Natural killer cell (primary cell): ENCODE results near the gene SAG. TPM values are rescaled to one million over a fixed set of nuclear protein-coding genes. Genes with fewer than 3 reads are reported as not detected.
A peak's percentile ranks its signal among the peaks of the same experiment; 100 is the strongest.

ENCODE experiments used
- ATAC-seq, 3 donors: fragments of 150-1000 bp in 2 of 3; fragments of 200-7000 bp in 1 of 3; cut with Tn5 transposase; 1 replicate in 1 of 3; 2 replicates in 2 of 3; pipeline ENCODE4 v1.10.0; 2021; ENCODE audit warnings: mild to moderate bottlenecking in 2 of 3, moderate library complexity in 2 of 3
- DNase-seq, 2 donors: peaks; one replicate each; pipeline versions ENCODE4 v3.0.0 to v3.0.0-alpha.2; 2013 to 2021; ENCODE audit warnings: mixed read lengths in 1 of 2
- H3K27ac ChIP-seq: one replicate; pipeline ENCODE4 v1.5.1; 2013; ENCODE audit warnings: mild to moderate bottlenecking, low read length
- H3K27me3 ChIP-seq: one replicate; pipeline ENCODE4 v1.6.1; 2013; ENCODE audit warnings: low read length; ENCODE audit not compliant: control insufficient read depth, insufficient read depth
- H3K36me3 ChIP-seq: one replicate; pipeline ENCODE4 v1.6.1; 2013; ENCODE audit warnings: low read length; ENCODE audit not compliant: control insufficient read depth, insufficient read depth
- H3K4me1 ChIP-seq: one replicate; pipeline ENCODE4 v1.6.1; 2013; ENCODE audit warnings: low read length; ENCODE audit not compliant: control insufficient read depth, insufficient read depth
- H3K4me3 ChIP-seq: one replicate; pipeline ENCODE4 v1.5.1; 2013; ENCODE audit warnings: low read length
- H3K9me3 ChIP-seq: one replicate; pipeline ENCODE4 v1.6.1; 2013; ENCODE audit warnings: low read length; ENCODE audit not compliant: control insufficient read depth, insufficient read depth
- H3K27ac Mint-ChIP-seq, 2 donors: one replicate each; pipeline ENCODE4 v1.8.0; 2022; ENCODE audit warnings: mild to moderate bottlenecking in 2 of 2, mixed read lengths in 2 of 2, moderate library complexity in 1 of 2
- H3K27me3 Mint-ChIP-seq, 2 donors: one replicate each; pipeline ENCODE4 v1.8.0; 2022; ENCODE audit warnings: low read depth in 2 of 2, mixed read lengths in 2 of 2
- H3K36me3 Mint-ChIP-seq: one replicate; pipeline ENCODE4 v1.8.0; 2022; ENCODE audit warnings: mixed read lengths
- H3K4me1 Mint-ChIP-seq, 2 donors: one replicate each; pipeline ENCODE4 v1.8.0; 2022; ENCODE audit warnings: mixed read lengths in 2 of 2
- H3K4me3 Mint-ChIP-seq: one replicate; pipeline ENCODE4 v1.8.0; 2022; ENCODE audit warnings: mild to moderate bottlenecking, moderate library complexity, mixed read lengths
- H3K9me3 Mint-ChIP-seq, 2 donors: one replicate each; pipeline ENCODE4 v1.8.0; 2022; ENCODE audit warnings: mixed read lengths in 2 of 2
- WGBS: methylation state at CpG from one replicate; pipeline ENCODE4 v1.1.7; 2013; ENCODE audit warnings: missing lambda C conversion rate; ENCODE audit not compliant: insufficient coverage; 5-methylcytosine and 5-hydroxymethylcytosine counted together
- intact Hi-C: fragments of 100-400 bp; cut with micrococcal nuclease; formaldehyde crosslinking; loops from one replicate; pipeline ENCODE4 v1.14.2; 2022
- total RNA-seq, 4 donors: library from RNA; stranded (reverse); fragments of 120-200 nt in 1 of 4; gene quantifications; one replicate each; pipeline versions ENCODE4 v1.2.3 to v1.2.4, GENCODE V29; 2013 to 2022
- TF ChIP-seq, protein P1 (sequence below): fragments of 200-600 bp; IDR thresholded peaks from one replicate; pipeline ENCODE4 v1.8.0; 2022; ENCODE audit warnings: antibody characterized with exemption

The SAG gene
- total RNA-seq, 3 donors from 2014 or later (not counting 1 experiment from before 2014, with no cell fraction given) = 0.11 to 0.33 (median 0.12) TPM

GRCh38 chr2:233349005-233349998, 41.7 kb downstream of the SAG start:
- DNase-seq (no peak), ATAC-seq (peak in 1 of 3 donors; percentile 15)
- peaks cover 45% of the 10 kb centered on the region for H3K4me1 ChIP-seq
- intact Hi-C loops = no loop called here
- Mint-ChIP-seq H3K36me3 (no peaks in the 10 kb centered on the region), H3K9me3 (no peaks in the 10 kb centered on the region), H3K4me1 (peaks cover 16 to 46% of the 10 kb centered on the region in 2 donors), H3K4me3 (no peak overlapping the region), H3K27ac (no peak overlapping the region), H3K27me3 (peaks cover 0 to 6% of the 10 kb centered on the region in 2 donors)
- H3K36me3 ChIP-seq = no peaks in the 10 kb centered on the region
- no peaks in the 10 kb centered on the region for H3K9me3 ChIP-seq
- WGBS = 58% methylated on average over 15 of the region's 15 CpGs
- peak overlapping the region; percentile 39 for H3K27ac ChIP-seq
- no peaks in the 10 kb centered on the region for H3K27me3 ChIP-seq
- TF ChIP-seq, protein P1, sequence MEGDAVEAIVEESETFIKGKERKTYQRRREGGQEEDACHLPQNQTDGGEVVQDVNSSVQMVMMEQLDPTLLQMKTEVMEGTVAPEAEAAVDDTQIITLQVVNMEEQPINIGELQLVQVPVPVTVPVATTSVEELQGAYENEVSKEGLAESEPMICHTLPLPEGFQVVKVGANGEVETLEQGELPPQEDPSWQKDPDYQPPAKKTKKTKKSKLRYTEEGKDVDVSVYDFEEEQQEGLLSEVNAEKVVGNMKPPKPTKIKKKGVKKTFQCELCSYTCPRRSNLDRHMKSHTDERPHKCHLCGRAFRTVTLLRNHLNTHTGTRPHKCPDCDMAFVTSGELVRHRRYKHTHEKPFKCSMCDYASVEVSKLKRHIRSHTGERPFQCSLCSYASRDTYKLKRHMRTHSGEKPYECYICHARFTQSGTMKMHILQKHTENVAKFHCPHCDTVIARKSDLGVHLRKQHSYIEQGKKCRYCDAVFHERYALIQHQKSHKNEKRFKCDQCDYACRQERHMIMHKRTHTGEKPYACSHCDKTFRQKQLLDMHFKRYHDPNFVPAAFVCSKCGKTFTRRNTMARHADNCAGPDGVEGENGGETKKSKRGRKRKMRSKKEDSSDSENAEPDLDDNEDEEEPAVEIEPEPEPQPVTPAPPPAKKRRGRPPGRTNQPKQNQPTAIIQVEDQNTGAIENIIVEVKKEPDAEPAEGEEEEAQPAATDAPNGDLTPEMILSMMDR = no peak
- no peak overlapping the region for H3K4me3 ChIP-seq

GRCh38 chr2:233350708-233351107, 43.1 kb downstream of the SAG start:
- H3K4me1 Mint-ChIP-seq = peaks cover 22 to 53% of the 10 kb centered on the region in 2 donors
- H3K27me3 Mint-ChIP-seq = peaks cover 0 to 6% of the 10 kb centered on the region in 2 donors
- TF ChIP-seq, protein P1 = no peak
- 53% methylated on average over 8 of the region's 8 CpGs for WGBS
- DNase-seq (no peak), ATAC-seq (no peak)
- Histone ChIP-seq H3K27ac (no peak overlapping the region), H3K9me3 (no peaks in the 10 kb centered on the region), H3K27me3 (no peaks in the 10 kb centered on the region), H3K4me1 (peaks cover 52% of the 10 kb centered on the region), H3K4me3 (no peak overlapping the region), H3K36me3 (no peaks in the 10 kb centered on the region)
- no peak overlapping the region for H3K4me3 Mint-ChIP-seq
- intact Hi-C loops = no loop called here
- no peaks in the 10 kb centered on the region for H3K36me3 Mint-ChIP-seq
- no peaks in the 10 kb centered on the region for H3K9me3 Mint-ChIP-seq
- H3K27ac Mint-ChIP-seq = no peak overlapping the region

DNA sequence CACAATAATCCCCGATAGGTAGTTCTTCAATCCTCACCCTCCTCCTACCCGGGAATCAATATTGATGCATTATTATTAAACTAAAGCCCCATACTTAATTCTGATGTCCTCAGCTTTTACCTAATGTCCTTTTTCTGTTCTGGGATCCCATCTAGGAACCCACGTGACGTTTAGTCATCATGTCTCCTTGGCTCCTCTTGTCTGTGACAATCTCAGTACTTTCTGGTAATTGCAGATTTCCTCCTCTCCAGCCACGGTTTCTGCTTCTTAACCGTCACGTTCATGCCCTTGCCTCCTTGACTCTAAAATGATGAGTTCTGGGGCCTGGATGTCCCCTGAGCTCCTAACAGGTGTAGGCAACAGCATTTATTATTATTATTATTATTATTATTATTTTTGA, 43.8 kb downstream of the SAG start:
- H3K27ac Mint-ChIP-seq = peak overlapping the region in 1 of 2 donors; percentile 32
- no peak overlapping the region for H3K4me3 ChIP-seq
- intact Hi-C loops = no loop called here
- H3K27ac ChIP-seq = no peak overlapping the region
- ATAC-seq = no peak
- H3K4me1 ChIP-seq = peaks cover 59% of the 10 kb centered on the region
- H3K36me3 Mint-ChIP-seq = no peaks in the 10 kb centered on the region
- TF ChIP-seq, protein P1 = no peak
- 87% methylated on average over 7 of the region's 7 CpGs for WGBS
- H3K36me3 ChIP-seq = no peaks in the 10 kb centered on the region
- H3K9me3 ChIP-seq = no peaks in the 10 kb centered on the region
- peaks cover 29 to 60% of the 10 kb centered on the region in 2 donors for H3K4me1 Mint-ChIP-seq
- H3K9me3 Mint-ChIP-seq = no peaks in the 10 kb centered on the region
- no peak for DNase-seq
- H3K27me3 ChIP-seq = no peaks in the 10 kb centered on the region
- no peak overlapping the region for H3K4me3 Mint-ChIP-seq
- H3K27me3 Mint-ChIP-seq = peaks cover 0 to 5% of the 10 kb centered on the region in 2 donors
